ENCODE measurements around the gene EIF4G1.

GRCh38 chr3:184311633-184312032 lies 2.8 kb upstream of the EIF4G1 start:
- no peak for TF ChIP-seq CTCF (IDR thresholded peaks at IDR 0.05)
- TF ChIP-seq POLR2A (IDR thresholded peaks at IDR 0.05): no peak

All from uterus (tissue), 2 donors.